Measurements from ENCODE around the gene OPN4. TPM values are rescaled to one million over a fixed set of nuclear protein-coding genes. Genes with fewer than 3 reads are reported as not detected.
A peak's percentile ranks its signal among the peaks of the same experiment; 100 is the strongest.

OPN4 gene
- total and polyA plus RNA-seq, 2 of the 13 experiments (the other 11 are each of a cell fraction or from before 2014, with no cell fraction given), result not detected

- TF ChIP-seq, protein P1, sequence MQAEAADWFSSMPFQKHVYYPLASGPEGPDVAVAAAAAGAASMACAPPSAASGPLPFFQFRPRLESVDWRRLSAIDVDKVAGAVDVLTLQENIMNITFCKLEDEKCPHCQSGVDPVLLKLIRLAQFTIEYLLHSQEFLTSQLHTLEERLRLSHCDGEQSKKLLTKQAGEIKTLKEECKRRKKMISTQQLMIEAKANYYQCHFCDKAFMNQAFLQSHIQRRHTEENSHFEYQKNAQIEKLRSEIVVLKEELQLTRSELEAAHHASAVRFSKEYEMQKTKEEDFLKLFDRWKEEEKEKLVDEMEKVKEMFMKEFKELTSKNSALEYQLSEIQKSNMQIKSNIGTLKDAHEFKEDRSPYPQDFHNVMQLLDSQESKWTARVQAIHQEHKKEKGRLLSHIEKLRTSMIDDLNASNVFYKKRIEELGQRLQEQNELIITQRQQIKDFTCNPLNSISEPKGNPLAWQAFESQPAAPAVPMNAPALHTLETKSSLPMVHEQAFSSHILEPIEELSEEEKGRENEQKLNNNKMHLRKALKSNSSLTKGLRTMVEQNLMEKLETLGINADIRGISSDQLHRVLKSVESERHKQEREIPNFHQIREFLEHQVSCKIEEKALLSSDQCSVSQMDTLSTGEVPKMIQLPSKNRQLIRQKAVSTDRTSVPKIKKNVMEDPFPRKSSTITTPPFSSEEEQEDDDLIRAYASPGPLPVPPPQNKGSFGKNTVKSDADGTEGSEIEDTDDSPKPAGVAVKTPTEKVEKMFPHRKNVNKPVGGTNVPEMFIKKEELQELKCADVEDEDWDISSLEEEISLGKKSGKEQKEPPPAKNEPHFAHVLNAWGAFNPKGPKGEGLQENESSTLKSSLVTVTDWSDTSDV (CRISPR knock-in tag; IDR thresholded peaks at IDR 0.05), result no peak
- TF ChIP-seq, protein P2, sequence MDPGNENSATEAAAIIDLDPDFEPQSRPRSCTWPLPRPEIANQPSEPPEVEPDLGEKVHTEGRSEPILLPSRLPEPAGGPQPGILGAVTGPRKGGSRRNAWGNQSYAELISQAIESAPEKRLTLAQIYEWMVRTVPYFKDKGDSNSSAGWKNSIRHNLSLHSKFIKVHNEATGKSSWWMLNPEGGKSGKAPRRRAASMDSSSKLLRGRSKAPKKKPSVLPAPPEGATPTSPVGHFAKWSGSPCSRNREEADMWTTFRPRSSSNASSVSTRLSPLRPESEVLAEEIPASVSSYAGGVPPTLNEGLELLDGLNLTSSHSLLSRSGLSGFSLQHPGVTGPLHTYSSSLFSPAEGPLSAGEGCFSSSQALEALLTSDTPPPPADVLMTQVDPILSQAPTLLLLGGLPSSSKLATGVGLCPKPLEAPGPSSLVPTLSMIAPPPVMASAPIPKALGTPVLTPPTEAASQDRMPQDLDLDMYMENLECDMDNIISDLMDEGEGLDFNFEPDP (CRISPR knock-in tag; conservative IDR thresholded peaks at IDR 0.05), result no peak
- no peak for TF ChIP-seq PREB (CRISPR knock-in tag; IDR thresholded peaks at IDR 0.05)
- TF ChIP-seq FOXO1 (CRISPR knock-in tag; IDR thresholded peaks at IDR 0.05), result 0 out of 2 replicates have a peak, but pooled peaks have one; percentile 5
- no peak for TF ChIP-seq KLF13 (CRISPR knock-in tag; IDR thresholded peaks at IDR 0.05)
- TF ChIP-seq IKZF1 (IDR thresholded peaks at IDR 0.05), result no peak
- TF ChIP-seq NR1H2 (CRISPR knock-in tag; IDR thresholded peaks at IDR 0.05; ENCODE audit: borderline replicate concordance, low read depth), result no peak
- TF ChIP-seq ZNF670 (CRISPR knock-in tag; IDR thresholded peaks at IDR 0.05; ENCODE audit: borderline replicate concordance), result no peak
- TF ChIP-seq ZFP90 (CRISPR knock-in tag; IDR thresholded peaks at IDR 0.05; ENCODE audit: borderline replicate concordance), result peak; percentile 52; the same call in 1 of the 2 replicates
- peak in 1 of 2 experiments; percentile 32; a peak in 1 of 4 replicates for TF ChIP-seq KLF16 (CRISPR knock-in tag; IDR thresholded peaks at IDR 0.05)
- no peak for TF ChIP-seq ZNF510 (CRISPR knock-in tag; IDR thresholded peaks at IDR 0.05; ENCODE audit: low read depth)
- TF ChIP-seq ZNF20 (CRISPR knock-in tag; IDR thresholded peaks at IDR 0.05), result no peak
- no peak for TF ChIP-seq ZNF577 (CRISPR knock-in tag; IDR thresholded peaks at IDR 0.05; ENCODE audit: borderline replicate concordance, low read depth)
- TF ChIP-seq ZNF512 (CRISPR knock-in tag; IDR thresholded peaks at IDR 0.05), result no peak
- no peak for TF ChIP-seq ZNF180 (CRISPR knock-in tag; IDR thresholded peaks at IDR 0.05; ENCODE audit: borderline replicate concordance, low read depth)
- TF ChIP-seq, protein P3, sequence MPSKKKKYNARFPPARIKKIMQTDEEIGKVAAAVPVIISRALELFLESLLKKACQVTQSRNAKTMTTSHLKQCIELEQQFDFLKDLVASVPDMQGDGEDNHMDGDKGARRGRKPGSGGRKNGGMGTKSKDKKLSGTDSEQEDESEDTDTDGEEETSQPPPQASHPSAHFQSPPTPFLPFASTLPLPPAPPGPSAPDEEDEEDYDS (CRISPR knock-in tag; IDR thresholded peaks at IDR 0.05), result no peak
- TF ChIP-seq ZSCAN22 (CRISPR knock-in tag; IDR thresholded peaks at IDR 0.05), result no peak
- TF ChIP-seq ZNF12 (CRISPR knock-in tag; IDR thresholded peaks at IDR 0.05), result 0 out of 2 replicates have a peak, but pooled peaks have one; percentile 26
- TF ChIP-seq, protein P4, sequence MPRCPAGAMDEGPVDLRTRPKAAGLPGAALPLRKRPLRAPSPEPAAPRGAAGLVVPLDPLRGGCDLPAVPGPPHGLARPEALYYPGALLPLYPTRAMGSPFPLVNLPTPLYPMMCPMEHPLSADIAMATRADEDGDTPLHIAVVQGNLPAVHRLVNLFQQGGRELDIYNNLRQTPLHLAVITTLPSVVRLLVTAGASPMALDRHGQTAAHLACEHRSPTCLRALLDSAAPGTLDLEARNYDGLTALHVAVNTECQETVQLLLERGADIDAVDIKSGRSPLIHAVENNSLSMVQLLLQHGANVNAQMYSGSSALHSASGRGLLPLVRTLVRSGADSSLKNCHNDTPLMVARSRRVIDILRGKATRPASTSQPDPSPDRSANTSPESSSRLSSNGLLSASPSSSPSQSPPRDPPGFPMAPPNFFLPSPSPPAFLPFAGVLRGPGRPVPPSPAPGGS (CRISPR knock-in tag; IDR thresholded peaks at IDR 0.05), result peak; percentile 52; the same call in 1 of the 2 replicates
- no peak for TF ChIP-seq SRSF9 (IDR thresholded peaks at IDR 0.05; ENCODE audit: borderline replicate concordance, insufficient read depth, low read depth, low read length, poor library complexity, severe bottlenecking)
These were observed 56.7 kb downstream of the OPN4 start (continued) for GRCh38 chr10:86710987-86711512.
